WTC11 (cell line): ENCODE measurements around the gene F5.

Experiments
- ATF1 ChIP-seq: sonication (generic); formaldehyde crosslinking; IDR thresholded peaks from 2 replicates; pipeline ENCODE4 v1.8.1; 2023; ENCODE audit warnings: mild to moderate bottlenecking, moderate library complexity, missing genetic modification reagents
- CBFB ChIP-seq: sonication (generic); formaldehyde crosslinking; IDR thresholded peaks from 2 replicates; pipeline ENCODE4 v1.8.1; 2022; ENCODE audit warnings: mild to moderate bottlenecking, low read depth, missing genetic modification reagents
- CREB1 ChIP-seq: sonication (generic); formaldehyde crosslinking; IDR thresholded peaks from 2 replicates; pipeline ENCODE4 v1.8.0; 2023; ENCODE audit warnings: mild to moderate bottlenecking, missing genetic modification reagents
- ELF4 ChIP-seq: sonication (generic); formaldehyde crosslinking; IDR thresholded peaks from 2 replicates; pipeline ENCODE4 v1.8.1; 2022; ENCODE audit warnings: low read depth, mild to moderate bottlenecking, moderate library complexity, missing genetic modification reagents
- FOXK1 ChIP-seq: sonication (generic); formaldehyde crosslinking; IDR thresholded peaks from 2 replicates; pipeline ENCODE4 v1.8.0; 2022; ENCODE audit warnings: mild to moderate bottlenecking, moderate library complexity, missing genetic modification reagents
- TEAD1 ChIP-seq: sonication (generic); formaldehyde crosslinking; IDR thresholded peaks from 2 replicates; pipeline ENCODE4 v1.8.0; 2022; ENCODE audit warnings: mild to moderate bottlenecking, missing genetic modification reagents
- ZNF671 ChIP-seq: fragments of 250-450 bp; sonication (Bioruptor Pico); IDR thresholded peaks from 2 replicates; pipeline ENCODE4 v1.8.0; 2021; ENCODE audit warnings: mild to moderate bottlenecking
- TF ChIP-seq, protein P1 (sequence below): sonication (generic); formaldehyde crosslinking; IDR thresholded peaks from 2 replicates; pipeline ENCODE4 v1.8.1; 2023; ENCODE audit warnings: mild to moderate bottlenecking, missing genetic modification reagents, borderline replicate concordance
- TF ChIP-seq, protein P2 (sequence below): fragments of 250-450 bp; sonication (Bioruptor Pico); IDR thresholded peaks from 2 replicates; pipeline ENCODE4 v1.9.0; 2021; ENCODE audit warnings: mild to moderate bottlenecking
- TF ChIP-seq, protein P3 (sequence below): sonication (generic); formaldehyde crosslinking; conservative IDR thresholded peaks from 2 replicates; pipeline ENCODE4 v1.8.1; 2023; ENCODE audit warnings: mild to moderate bottlenecking, low read depth, missing genetic modification reagents, moderate library complexity
- TF ChIP-seq, protein P4 (sequence below): fragments of 200-600 bp; IDR thresholded peaks from 2 replicates; pipeline ENCODE4 v1.8.0; 2022; ENCODE audit warnings: antibody characterized with exemption
- TF ChIP-seq, protein P5 (sequence below): sonication (generic); formaldehyde crosslinking; IDR thresholded peaks from 2 replicates; pipeline ENCODE4 v1.8.1; 2023; ENCODE audit warnings: mild to moderate bottlenecking, missing genetic modification reagents, moderate library complexity

DNA sequence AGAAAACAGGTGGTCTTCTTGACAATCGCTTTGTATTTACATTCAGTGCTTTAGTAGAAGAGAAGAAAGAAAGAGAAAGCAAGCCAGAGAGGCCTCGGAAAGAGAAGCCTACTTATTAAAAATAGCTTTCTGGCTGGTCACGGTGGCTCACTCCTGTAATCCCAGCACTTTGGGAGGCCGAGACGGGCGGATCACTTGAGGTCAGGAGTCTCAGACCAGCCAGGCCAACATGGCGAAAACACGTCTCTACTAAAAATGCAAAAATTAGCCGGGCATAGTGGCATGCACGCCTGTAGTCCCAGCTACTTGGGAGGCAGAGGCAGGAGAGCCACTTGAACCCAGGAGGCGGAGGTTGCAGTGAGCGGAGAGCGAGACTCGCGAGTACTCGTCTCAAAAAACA lies 98.7 kb downstream of the F5 start:
- TF ChIP-seq CREB1 (CRISPR knock-in tag) (no peak), ZNF671 (no peak), CBFB (CRISPR knock-in tag) (no peak), TEAD1 (CRISPR knock-in tag) (no peak), ATF1 (CRISPR knock-in tag) (no peak), FOXK1 (CRISPR knock-in tag) (no peak), ELF4 (CRISPR knock-in tag) (no peak)
- TF ChIP-seq, protein P1, sequence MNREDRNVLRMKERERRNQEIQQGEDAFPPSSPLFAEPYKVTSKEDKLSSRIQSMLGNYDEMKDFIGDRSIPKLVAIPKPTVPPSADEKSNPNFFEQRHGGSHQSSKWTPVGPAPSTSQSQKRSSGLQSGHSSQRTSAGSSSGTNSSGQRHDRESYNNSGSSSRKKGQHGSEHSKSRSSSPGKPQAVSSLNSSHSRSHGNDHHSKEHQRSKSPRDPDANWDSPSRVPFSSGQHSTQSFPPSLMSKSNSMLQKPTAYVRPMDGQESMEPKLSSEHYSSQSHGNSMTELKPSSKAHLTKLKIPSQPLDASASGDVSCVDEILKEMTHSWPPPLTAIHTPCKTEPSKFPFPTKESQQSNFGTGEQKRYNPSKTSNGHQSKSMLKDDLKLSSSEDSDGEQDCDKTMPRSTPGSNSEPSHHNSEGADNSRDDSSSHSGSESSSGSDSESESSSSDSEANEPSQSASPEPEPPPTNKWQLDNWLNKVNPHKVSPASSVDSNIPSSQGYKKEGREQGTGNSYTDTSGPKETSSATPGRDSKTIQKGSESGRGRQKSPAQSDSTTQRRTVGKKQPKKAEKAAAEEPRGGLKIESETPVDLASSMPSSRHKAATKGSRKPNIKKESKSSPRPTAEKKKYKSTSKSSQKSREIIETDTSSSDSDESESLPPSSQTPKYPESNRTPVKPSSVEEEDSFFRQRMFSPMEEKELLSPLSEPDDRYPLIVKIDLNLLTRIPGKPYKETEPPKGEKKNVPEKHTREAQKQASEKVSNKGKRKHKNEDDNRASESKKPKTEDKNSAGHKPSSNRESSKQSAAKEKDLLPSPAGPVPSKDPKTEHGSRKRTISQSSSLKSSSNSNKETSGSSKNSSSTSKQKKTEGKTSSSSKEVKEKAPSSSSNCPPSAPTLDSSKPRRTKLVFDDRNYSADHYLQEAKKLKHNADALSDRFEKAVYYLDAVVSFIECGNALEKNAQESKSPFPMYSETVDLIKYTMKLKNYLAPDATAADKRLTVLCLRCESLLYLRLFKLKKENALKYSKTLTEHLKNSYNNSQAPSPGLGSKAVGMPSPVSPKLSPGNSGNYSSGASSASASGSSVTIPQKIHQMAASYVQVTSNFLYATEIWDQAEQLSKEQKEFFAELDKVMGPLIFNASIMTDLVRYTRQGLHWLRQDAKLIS (CRISPR knock-in tag) = no peak
- TF ChIP-seq, protein P2, sequence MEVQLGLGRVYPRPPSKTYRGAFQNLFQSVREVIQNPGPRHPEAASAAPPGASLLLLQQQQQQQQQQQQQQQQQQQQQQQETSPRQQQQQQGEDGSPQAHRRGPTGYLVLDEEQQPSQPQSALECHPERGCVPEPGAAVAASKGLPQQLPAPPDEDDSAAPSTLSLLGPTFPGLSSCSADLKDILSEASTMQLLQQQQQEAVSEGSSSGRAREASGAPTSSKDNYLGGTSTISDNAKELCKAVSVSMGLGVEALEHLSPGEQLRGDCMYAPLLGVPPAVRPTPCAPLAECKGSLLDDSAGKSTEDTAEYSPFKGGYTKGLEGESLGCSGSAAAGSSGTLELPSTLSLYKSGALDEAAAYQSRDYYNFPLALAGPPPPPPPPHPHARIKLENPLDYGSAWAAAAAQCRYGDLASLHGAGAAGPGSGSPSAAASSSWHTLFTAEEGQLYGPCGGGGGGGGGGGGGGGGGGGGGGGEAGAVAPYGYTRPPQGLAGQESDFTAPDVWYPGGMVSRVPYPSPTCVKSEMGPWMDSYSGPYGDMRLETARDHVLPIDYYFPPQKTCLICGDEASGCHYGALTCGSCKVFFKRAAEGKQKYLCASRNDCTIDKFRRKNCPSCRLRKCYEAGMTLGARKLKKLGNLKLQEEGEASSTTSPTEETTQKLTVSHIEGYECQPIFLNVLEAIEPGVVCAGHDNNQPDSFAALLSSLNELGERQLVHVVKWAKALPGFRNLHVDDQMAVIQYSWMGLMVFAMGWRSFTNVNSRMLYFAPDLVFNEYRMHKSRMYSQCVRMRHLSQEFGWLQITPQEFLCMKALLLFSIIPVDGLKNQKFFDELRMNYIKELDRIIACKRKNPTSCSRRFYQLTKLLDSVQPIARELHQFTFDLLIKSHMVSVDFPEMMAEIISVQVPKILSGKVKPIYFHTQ (CRISPR knock-in tag) = no peak
- TF ChIP-seq, protein P3, sequence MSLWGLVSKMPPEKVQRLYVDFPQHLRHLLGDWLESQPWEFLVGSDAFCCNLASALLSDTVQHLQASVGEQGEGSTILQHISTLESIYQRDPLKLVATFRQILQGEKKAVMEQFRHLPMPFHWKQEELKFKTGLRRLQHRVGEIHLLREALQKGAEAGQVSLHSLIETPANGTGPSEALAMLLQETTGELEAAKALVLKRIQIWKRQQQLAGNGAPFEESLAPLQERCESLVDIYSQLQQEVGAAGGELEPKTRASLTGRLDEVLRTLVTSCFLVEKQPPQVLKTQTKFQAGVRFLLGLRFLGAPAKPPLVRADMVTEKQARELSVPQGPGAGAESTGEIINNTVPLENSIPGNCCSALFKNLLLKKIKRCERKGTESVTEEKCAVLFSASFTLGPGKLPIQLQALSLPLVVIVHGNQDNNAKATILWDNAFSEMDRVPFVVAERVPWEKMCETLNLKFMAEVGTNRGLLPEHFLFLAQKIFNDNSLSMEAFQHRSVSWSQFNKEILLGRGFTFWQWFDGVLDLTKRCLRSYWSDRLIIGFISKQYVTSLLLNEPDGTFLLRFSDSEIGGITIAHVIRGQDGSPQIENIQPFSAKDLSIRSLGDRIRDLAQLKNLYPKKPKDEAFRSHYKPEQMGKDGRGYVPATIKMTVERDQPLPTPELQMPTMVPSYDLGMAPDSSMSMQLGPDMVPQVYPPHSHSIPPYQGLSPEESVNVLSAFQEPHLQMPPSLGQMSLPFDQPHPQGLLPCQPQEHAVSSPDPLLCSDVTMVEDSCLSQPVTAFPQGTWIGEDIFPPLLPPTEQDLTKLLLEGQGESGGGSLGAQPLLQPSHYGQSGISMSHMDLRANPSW (CRISPR knock-in tag) = no peak
- TF ChIP-seq, protein P4, sequence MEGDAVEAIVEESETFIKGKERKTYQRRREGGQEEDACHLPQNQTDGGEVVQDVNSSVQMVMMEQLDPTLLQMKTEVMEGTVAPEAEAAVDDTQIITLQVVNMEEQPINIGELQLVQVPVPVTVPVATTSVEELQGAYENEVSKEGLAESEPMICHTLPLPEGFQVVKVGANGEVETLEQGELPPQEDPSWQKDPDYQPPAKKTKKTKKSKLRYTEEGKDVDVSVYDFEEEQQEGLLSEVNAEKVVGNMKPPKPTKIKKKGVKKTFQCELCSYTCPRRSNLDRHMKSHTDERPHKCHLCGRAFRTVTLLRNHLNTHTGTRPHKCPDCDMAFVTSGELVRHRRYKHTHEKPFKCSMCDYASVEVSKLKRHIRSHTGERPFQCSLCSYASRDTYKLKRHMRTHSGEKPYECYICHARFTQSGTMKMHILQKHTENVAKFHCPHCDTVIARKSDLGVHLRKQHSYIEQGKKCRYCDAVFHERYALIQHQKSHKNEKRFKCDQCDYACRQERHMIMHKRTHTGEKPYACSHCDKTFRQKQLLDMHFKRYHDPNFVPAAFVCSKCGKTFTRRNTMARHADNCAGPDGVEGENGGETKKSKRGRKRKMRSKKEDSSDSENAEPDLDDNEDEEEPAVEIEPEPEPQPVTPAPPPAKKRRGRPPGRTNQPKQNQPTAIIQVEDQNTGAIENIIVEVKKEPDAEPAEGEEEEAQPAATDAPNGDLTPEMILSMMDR = no peak
- TF ChIP-seq, protein P5, sequence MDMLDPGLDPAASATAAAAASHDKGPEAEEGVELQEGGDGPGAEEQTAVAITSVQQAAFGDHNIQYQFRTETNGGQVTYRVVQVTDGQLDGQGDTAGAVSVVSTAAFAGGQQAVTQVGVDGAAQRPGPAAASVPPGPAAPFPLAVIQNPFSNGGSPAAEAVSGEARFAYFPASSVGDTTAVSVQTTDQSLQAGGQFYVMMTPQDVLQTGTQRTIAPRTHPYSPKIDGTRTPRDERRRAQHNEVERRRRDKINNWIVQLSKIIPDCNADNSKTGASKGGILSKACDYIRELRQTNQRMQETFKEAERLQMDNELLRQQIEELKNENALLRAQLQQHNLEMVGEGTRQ (CRISPR knock-in tag) = no peak
